ENCODE measurements around the gene PLA2G2A.

DNA sequence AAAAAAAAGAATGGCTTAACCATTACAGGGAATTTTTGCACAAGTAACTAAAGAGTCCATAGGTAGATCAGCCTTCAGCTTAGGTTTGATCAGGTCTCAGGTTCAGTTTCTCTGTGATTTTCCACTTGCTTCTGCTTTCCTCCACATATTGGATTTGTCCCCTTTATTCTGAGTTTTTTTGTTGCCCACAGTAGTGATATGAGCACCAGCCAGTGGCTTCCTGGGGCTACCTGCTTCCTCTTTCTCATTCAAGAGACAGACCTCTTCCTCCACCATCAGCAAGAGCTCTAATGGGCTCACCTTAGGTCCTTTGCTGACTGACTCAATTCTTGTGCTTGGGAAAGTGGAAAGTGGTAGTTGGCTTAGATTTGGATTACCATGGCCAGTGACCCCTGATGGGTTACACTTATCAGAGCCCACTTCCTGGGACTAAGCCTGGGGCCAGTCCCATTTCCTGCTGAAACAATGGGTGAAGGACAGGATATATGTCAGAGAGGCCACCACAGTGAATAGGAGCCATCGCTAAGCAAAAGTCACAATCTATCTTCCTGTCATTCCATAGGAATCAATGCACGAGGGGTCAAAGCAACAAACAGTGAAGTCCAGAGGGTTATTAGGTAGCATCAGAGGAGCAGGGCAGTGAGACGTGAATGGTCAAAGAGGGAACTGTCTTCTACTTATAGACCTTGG lies 43.2 kb downstream of the PLA2G2A start:
- TF ChIP-seq POLR2A (IDR thresholded peaks at IDR 0.05; ENCODE audit: low read depth, low read length) (no peak), TAF1 (IDR thresholded peaks at IDR 0.05; ENCODE audit: borderline replicate concordance, low read depth, low read length) (no peak)

All from GM12892 (cell line).